Heart left ventricle (tissue), 13 donors: ENCODE measurements around the gene LTBP2.

Source experiments
- POLR2A ChIP-seq, 2 donors: fragments of 450-650 bp; IDR thresholded peaks; one replicate each; pipeline ENCODE4 v1.6.1; 2017; ENCODE audit warnings: antibody characterized with exemption in 2 of 2, mild to moderate bottlenecking in 2 of 2, moderate library complexity in 2 of 2
- TF ChIP-seq, protein P1 (sequence below), 12 donors: fragments of 200-600 bp; sonication (generic) in 4 of 12; IDR thresholded peaks; one replicate each; pipeline versions ENCODE4 v1.5.0 to v1.8.0; 2018 to 2022; ENCODE audit warnings: antibody characterized with exemption in 12 of 12, mild to moderate bottlenecking in 5 of 12
- donor health status: ischemic (EF 13 %, LVEDD 7.1; RV severe dilation, severe dysfunction).
- donor health status: DM: no; HTN: yes; CAD: no.
- donor health status: DM: no; HTN: no; CAD: no.
- donor health status: ischemic (EF 25% LVEDD 6.9; RV normal size, moderate dysfunction).
- donor health status: ischemic (EF 25% LVEDD 5.7; RV mildly dilated, moderate dysfunction).
- donor health status: ischemic (EF 35%, LVEDD 5.7; RV mildly dilated, moderate dysfunction).
- donor health status: nonischemic (EF 11% LVEDD 7.7; RV severe dilation, severe dysfunction).
- donor health status: DM: yes; HTN: yes; CAD: no.
- donor health status: PGD.
- donor health status: ischemic (EF 29% LVEDD 5.4; RV normal size, mild dysfunction).
- donor health status: nonischemic (EF 23%, LVEDD 6.1; RV moderate dilation, normal function).

DNA sequence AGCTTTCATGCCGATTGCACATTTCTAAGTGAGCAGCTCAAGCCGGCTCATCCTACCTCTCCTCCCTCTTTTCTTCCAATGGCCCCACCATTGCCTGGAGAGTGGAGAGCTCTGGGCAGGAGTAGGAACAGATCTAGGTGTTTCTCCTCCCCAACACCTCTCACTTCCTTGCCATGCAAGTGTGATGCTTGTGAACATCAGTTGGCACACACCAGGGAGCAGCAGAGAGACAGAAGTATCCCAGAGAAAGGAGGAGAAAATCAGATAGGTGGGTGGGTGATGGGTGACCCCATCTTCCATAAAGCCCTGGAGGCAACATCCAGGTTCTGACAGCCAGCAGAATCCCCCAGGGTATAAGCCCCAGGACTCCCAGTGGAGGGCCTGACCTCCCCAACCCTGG, 146.7 kb downstream of the LTBP2 start:
- TF ChIP-seq, protein P1, sequence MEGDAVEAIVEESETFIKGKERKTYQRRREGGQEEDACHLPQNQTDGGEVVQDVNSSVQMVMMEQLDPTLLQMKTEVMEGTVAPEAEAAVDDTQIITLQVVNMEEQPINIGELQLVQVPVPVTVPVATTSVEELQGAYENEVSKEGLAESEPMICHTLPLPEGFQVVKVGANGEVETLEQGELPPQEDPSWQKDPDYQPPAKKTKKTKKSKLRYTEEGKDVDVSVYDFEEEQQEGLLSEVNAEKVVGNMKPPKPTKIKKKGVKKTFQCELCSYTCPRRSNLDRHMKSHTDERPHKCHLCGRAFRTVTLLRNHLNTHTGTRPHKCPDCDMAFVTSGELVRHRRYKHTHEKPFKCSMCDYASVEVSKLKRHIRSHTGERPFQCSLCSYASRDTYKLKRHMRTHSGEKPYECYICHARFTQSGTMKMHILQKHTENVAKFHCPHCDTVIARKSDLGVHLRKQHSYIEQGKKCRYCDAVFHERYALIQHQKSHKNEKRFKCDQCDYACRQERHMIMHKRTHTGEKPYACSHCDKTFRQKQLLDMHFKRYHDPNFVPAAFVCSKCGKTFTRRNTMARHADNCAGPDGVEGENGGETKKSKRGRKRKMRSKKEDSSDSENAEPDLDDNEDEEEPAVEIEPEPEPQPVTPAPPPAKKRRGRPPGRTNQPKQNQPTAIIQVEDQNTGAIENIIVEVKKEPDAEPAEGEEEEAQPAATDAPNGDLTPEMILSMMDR (IDR thresholded peaks at IDR 0.05) = no peak
- TF ChIP-seq POLR2A (IDR thresholded peaks at IDR 0.05) = no peak
